ENCODE data around the gene KLF3. TPM values are rescaled to one million over a fixed set of nuclear protein-coding genes. Genes with fewer than 3 reads are reported as not detected.

Gene KLF3
- total RNA-seq, 1 donor from 2014 or later = 16.5 TPM

GRCh38 chr4:38743866-38744265 is 79.9 kb downstream of the KLF3 start:
- DNase-seq = no peak
- no peaks in the 10 kb centered on the region for H3K27me3 ChIP-seq (ENCODE audit: low read depth)
- intact Hi-C loops (cut with micrococcal nuclease) = no loop called here
- no peaks in the 10 kb centered on the region for H3K36me3 ChIP-seq
- H3K9me3 ChIP-seq (replicated peaks) = peaks cover 10% of the 10 kb centered on the region
- H3K4me3 ChIP-seq = peak overlapping the region; percentile 9
- H3K4me1 ChIP-seq = no peaks in the 10 kb centered on the region
- TF ChIP-seq, protein P1, sequence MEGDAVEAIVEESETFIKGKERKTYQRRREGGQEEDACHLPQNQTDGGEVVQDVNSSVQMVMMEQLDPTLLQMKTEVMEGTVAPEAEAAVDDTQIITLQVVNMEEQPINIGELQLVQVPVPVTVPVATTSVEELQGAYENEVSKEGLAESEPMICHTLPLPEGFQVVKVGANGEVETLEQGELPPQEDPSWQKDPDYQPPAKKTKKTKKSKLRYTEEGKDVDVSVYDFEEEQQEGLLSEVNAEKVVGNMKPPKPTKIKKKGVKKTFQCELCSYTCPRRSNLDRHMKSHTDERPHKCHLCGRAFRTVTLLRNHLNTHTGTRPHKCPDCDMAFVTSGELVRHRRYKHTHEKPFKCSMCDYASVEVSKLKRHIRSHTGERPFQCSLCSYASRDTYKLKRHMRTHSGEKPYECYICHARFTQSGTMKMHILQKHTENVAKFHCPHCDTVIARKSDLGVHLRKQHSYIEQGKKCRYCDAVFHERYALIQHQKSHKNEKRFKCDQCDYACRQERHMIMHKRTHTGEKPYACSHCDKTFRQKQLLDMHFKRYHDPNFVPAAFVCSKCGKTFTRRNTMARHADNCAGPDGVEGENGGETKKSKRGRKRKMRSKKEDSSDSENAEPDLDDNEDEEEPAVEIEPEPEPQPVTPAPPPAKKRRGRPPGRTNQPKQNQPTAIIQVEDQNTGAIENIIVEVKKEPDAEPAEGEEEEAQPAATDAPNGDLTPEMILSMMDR (IDR thresholded peaks at IDR 0.05; ENCODE audit: borderline replicate concordance) = no peak
- peak overlapping the region; percentile 19 for H3K27ac ChIP-seq (replicated peaks)

DNA sequence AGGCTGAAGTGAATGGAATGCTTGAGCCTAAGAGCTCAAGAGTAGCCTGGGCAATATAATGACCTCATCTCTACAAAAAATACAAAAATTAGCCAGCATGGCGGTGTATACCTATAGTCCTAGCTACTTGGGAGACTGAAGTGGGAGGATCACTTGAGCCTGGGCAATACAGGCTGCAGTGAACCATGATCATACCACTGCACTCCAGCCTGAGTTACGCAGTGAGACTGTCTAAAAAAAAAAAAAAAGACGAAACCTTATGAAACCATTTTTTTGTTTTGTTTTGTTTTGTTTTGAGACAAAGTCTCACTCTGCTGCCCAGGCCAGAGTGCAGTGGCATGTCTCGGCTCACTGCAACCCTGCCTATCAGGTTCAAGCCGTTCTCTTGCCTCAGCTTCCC is 81.9 kb downstream of the KLF3 start:
- Histone ChIP-seq H3K4me3 (no peak overlapping the region), H3K27ac (replicated peaks) (no peak overlapping the region), H3K4me1 (no peaks in the 10 kb centered on the region), H3K27me3 (ENCODE audit: low read depth) (no peaks in the 10 kb centered on the region), H3K36me3 (no peaks in the 10 kb centered on the region), H3K9me3 (replicated peaks) (peaks cover 10% of the 10 kb centered on the region)
- DNase-seq = no peak
- intact Hi-C loops (cut with micrococcal nuclease) = no loop called here
- TF ChIP-seq, protein P1 (IDR thresholded peaks at IDR 0.05; ENCODE audit: borderline replicate concordance) = no peak

GRCh38 chr4:38747629-38748028 is 83.6 kb downstream of the KLF3 start:
- intact Hi-C loops (cut with micrococcal nuclease) = no loop called here
- H3K27ac ChIP-seq (replicated peaks) = no peak overlapping the region
- peaks cover 9% of the 10 kb centered on the region for H3K4me1 ChIP-seq
- no peak overlapping the region for H3K4me3 ChIP-seq
- TF ChIP-seq, protein P1 (IDR thresholded peaks at IDR 0.05; ENCODE audit: borderline replicate concordance) = no peak
- H3K27me3 ChIP-seq (ENCODE audit: low read depth) = no peaks in the 10 kb centered on the region
- peaks cover 10% of the 10 kb centered on the region for H3K9me3 ChIP-seq (replicated peaks)
- DNase-seq = no peak
- no peaks in the 10 kb centered on the region for H3K36me3 ChIP-seq

- Histone ChIP-seq H3K9me3 (replicated peaks) (peaks cover 10% of the 10 kb centered on the region), H3K4me3 (no peak overlapping the region), H3K36me3 (no peaks in the 10 kb centered on the region), H3K27ac (replicated peaks) (no peak overlapping the region), H3K4me1 (peaks cover 19% of the 10 kb centered on the region), H3K27me3 (ENCODE audit: low read depth) (no peaks in the 10 kb centered on the region)
- DNase-seq = no peak
- TF ChIP-seq, protein P1 (IDR thresholded peaks at IDR 0.05; ENCODE audit: borderline replicate concordance) = no peak
- intact Hi-C loops (cut with micrococcal nuclease) = no loop called here
Observed at GRCh38 chr4:38749336-38749735, 85.3 kb downstream of the KLF3 start.

Other genes with a start within 250 kb of the KLF3 start
- not detected for gene TLR10, start 118.8 kb downstream of the KLF3 start, total RNA-seq
- gene TLR1, start 140.6 kb downstream of the KLF3 start, total RNA-seq = 3.5 TPM
- gene TLR6, start 192.6 kb downstream of the KLF3 start, total RNA-seq = 0.71 TPM
- gene FAM114A1, start 203.6 kb downstream of the KLF3 start, total RNA-seq = 19.5 TPM

Measured in left ventricle myocardium inferior (tissue), 1 donor.